Neural crest cell (in vitro differentiated cells): ENCODE data around the gene UBE2Q1. TPM values are rescaled to one million over a fixed set of nuclear protein-coding genes. Genes with fewer than 3 reads are reported as not detected.

Source experiments
- DNase-seq: peaks from one replicate; pipeline ENCODE4 v3.0.0; 2021; ENCODE audit warnings: low read depth, mixed read lengths, low spot score
- H3K27ac Mint-ChIP-seq: one replicate; pipeline ENCODE4 v1.8.0; 2021; ENCODE audit warnings: mild to moderate bottlenecking, mixed read lengths; ENCODE audit not compliant: unreplicated experiment
- H3K27me3 Mint-ChIP-seq: 2 replicates; pipeline ENCODE4 v1.8.0; 2021; ENCODE audit warnings: low read depth, mild to moderate bottlenecking, mixed read lengths
- H3K36me3 Mint-ChIP-seq: 2 replicates; pipeline ENCODE4 v1.8.0; 2021; ENCODE audit warnings: low read depth, mild to moderate bottlenecking, mixed read lengths
- H3K4me1 Mint-ChIP-seq: 2 replicates; pipeline ENCODE4 v1.8.0; 2021; ENCODE audit warnings: mixed read lengths
- H3K4me3 Mint-ChIP-seq: one replicate; pipeline ENCODE4 v1.8.0; 2021; ENCODE audit warnings: mild to moderate bottlenecking, mixed read lengths
- H3K9me3 Mint-ChIP-seq: 2 replicates; pipeline ENCODE4 v1.8.0; 2021; ENCODE audit warnings: mixed read lengths
- CTCF ChIP-seq: fragments of 200-600 bp; sonication (generic); conservative IDR thresholded peaks from 2 replicates; pipeline ENCODE4 v1.5.0; 2021; ENCODE audit warnings: antibody characterized with exemption, mild to moderate bottlenecking
- total RNA-seq: library from RNA; stranded (reverse); gene quantifications from 2 replicates; pipeline ENCODE4 v1.2.1, GENCODE V29; 2021

UBE2Q1 gene
- total RNA-seq, 1 donor from 2014 or later, result 94.3 TPM

- no peak for TF ChIP-seq CTCF
- H3K4me1 Mint-ChIP-seq, result peaks cover 2% of the 10 kb centered on the region
These were observed 29.2 kb downstream of the UBE2Q1 start for GRCh38 chr1:154529308-154529707.

GRCh38 chr1:154527192-154527591 is 31.3 kb downstream of the UBE2Q1 start:
- no peaks in the 10 kb centered on the region for H3K27me3 Mint-ChIP-seq
- H3K27ac Mint-ChIP-seq, result no peak overlapping the region
- H3K4me1 Mint-ChIP-seq, result no peaks in the 10 kb centered on the region
- H3K4me3 Mint-ChIP-seq, result no peak overlapping the region
- no peaks in the 10 kb centered on the region for H3K36me3 Mint-ChIP-seq
- no peak for DNase-seq
- H3K9me3 Mint-ChIP-seq, result no peaks in the 10 kb centered on the region
- no peak for TF ChIP-seq CTCF

More at GRCh38 chr1:154529308-154529707, 29.2 kb downstream of the UBE2Q1 start:
- no peak for DNase-seq
- no peak overlapping the region for H3K27ac Mint-ChIP-seq
- no peaks in the 10 kb centered on the region for H3K27me3 Mint-ChIP-seq
- H3K36me3 Mint-ChIP-seq, result no peaks in the 10 kb centered on the region
- H3K9me3 Mint-ChIP-seq, result no peaks in the 10 kb centered on the region
- no peak overlapping the region for H3K4me3 Mint-ChIP-seq

- Mint-ChIP-seq H3K27ac (no peak overlapping the region), H3K27me3 (no peaks in the 10 kb centered on the region), H3K4me3 (no peak overlapping the region), H3K36me3 (no peaks in the 10 kb centered on the region), H3K4me1 (no peaks in the 10 kb centered on the region), H3K9me3 (no peaks in the 10 kb centered on the region)
- TF ChIP-seq CTCF, result no peak
- DNase-seq, result no peak
These were observed 33.6 kb downstream of the UBE2Q1 start for GRCh38 chr1:154524881-154525280.

GRCh38 chr1:154521695-154522094 is 36.8 kb downstream of the UBE2Q1 start:
- Mint-ChIP-seq H3K27me3 (peaks cover 4% of the 10 kb centered on the region), H3K27ac (no peak overlapping the region), H3K4me1 (no peaks in the 10 kb centered on the region), H3K9me3 (no peaks in the 10 kb centered on the region), H3K4me3 (no peak overlapping the region), H3K36me3 (no peaks in the 10 kb centered on the region)
- no peak for DNase-seq
- no peak for TF ChIP-seq CTCF

- DNase-seq, result no peak
- no peaks in the 10 kb centered on the region for H3K9me3 Mint-ChIP-seq
- H3K4me3 Mint-ChIP-seq, result no peak overlapping the region
- no peak for TF ChIP-seq CTCF
- H3K4me1 Mint-ChIP-seq, result no peaks in the 10 kb centered on the region
- H3K27me3 Mint-ChIP-seq, result peaks cover 9% of the 10 kb centered on the region
- H3K27ac Mint-ChIP-seq, result no peak overlapping the region
- H3K36me3 Mint-ChIP-seq, result no peaks in the 10 kb centered on the region
These were observed 38.1 kb downstream of the UBE2Q1 start for GRCh38 chr1:154520333-154520732.

GRCh38 chr1:154519591-154519991 is 38.9 kb downstream of the UBE2Q1 start:
- no peak overlapping the region for H3K4me3 Mint-ChIP-seq
- H3K36me3 Mint-ChIP-seq, result no peaks in the 10 kb centered on the region
- DNase-seq, result no peak
- H3K4me1 Mint-ChIP-seq, result no peaks in the 10 kb centered on the region
- no peaks in the 10 kb centered on the region for H3K9me3 Mint-ChIP-seq
- H3K27me3 Mint-ChIP-seq, result peaks cover 9% of the 10 kb centered on the region
- TF ChIP-seq CTCF, result no peak
- H3K27ac Mint-ChIP-seq, result no peak overlapping the region
